GM12878 (cell line): ENCODE results near the gene LEKR1. TPM values are rescaled to one million over a fixed set of nuclear protein-coding genes. Genes with fewer than 3 reads are reported as not detected.

Experiments
- ATF7 ChIP-seq: fragments of 450-650 bp; IDR thresholded peaks from 2 replicates; pipeline ENCODE4 v1.6.1; 2016; ENCODE audit warnings: low read depth, mild to moderate bottlenecking
- CBX3 ChIP-seq: fragments of 200-600 bp; sonication (generic); IDR thresholded peaks from 2 replicates; pipeline ENCODE4 v1.6.1; 2016; ENCODE audit warnings: low read depth, borderline replicate concordance
- EP300 ChIP-seq, 2 experiments: fragments of 150-350 bp in 1 of 2; IDR thresholded peaks; 2 replicates each; pipeline ENCODE4 v1.6.1; 2011 to 2012; ENCODE audit warnings: low read depth in 2 of 2, low read length in 2 of 2, borderline replicate concordance in 1 of 2, improper control_type of control experiment in 1 of 2, inconsistent platforms in 1 of 2; ENCODE audit not compliant: control insufficient read depth in 1 of 2
- EZH2 ChIP-seq: IDR thresholded peaks from 2 replicates; pipeline ENCODE4 v1.6.1; 2012; ENCODE audit warnings: low read depth, mild to moderate bottlenecking, control low read depth, inconsistent platforms, low read length, borderline replicate concordance; ENCODE audit not compliant: control insufficient read depth
- HDAC6 ChIP-seq: fragments of 200-600 bp; sonication (generic); IDR thresholded peaks from one replicate; pipeline ENCODE4 v1.8.0; 2017; ENCODE audit warnings: antibody characterized with exemption; ENCODE audit not compliant: unreplicated experiment
- IRF4 ChIP-seq: IDR thresholded peaks from 2 replicates; pipeline ENCODE4 v1.6.1; 2011; ENCODE audit warnings: low read depth, low read length
- JUND ChIP-seq: IDR thresholded peaks from 2 replicates; pipeline ENCODE4 v1.6.1; 2012; ENCODE audit warnings: low read depth, mild to moderate bottlenecking, low read length, improper control_type of control experiment, moderate library complexity
- KAT2A ChIP-seq: conservative IDR thresholded peaks from 2 replicates; pipeline ENCODE4 v1.6.1; 2011; ENCODE audit warnings: low read depth, low read length; ENCODE audit not compliant: control insufficient read depth
- KDM1A ChIP-seq: fragments of 200-600 bp; sonication (generic); IDR thresholded peaks from 2 replicates; pipeline ENCODE4 v1.6.1; 2016; ENCODE audit warnings: borderline replicate concordance
- POLR2A ChIP-seq: IDR thresholded peaks from 2 replicates; pipeline ENCODE4 v1.6.1; 2011; ENCODE audit warnings: low read depth, mild to moderate bottlenecking, low read length
- POLR2AphosphoS5 ChIP-seq: IDR thresholded peaks from 2 replicates; pipeline ENCODE4 v1.6.1; 2011; ENCODE audit warnings: mild to moderate bottlenecking, low read length, inconsistent platforms
- RAD21 ChIP-seq: IDR thresholded peaks from 2 replicates; pipeline ENCODE4 v1.6.1; 2011; ENCODE audit warnings: mild to moderate bottlenecking, low read depth, low read length, moderate library complexity; ENCODE audit not compliant: insufficient read depth
- RELA ChIP-seq: fragments of 450-650 bp; IDR thresholded peaks from 2 replicates; pipeline ENCODE4 v1.8.0; 2014; ENCODE audit warnings: borderline replicate concordance; ENCODE audit not compliant: partially characterized antibody
- SMC3 ChIP-seq: IDR thresholded peaks from 2 replicates; pipeline ENCODE4 v1.6.1; 2011; ENCODE audit warnings: low read length, improper control_type of control experiment, borderline replicate concordance
- SRF ChIP-seq, 2 experiments: IDR thresholded peaks; 2 replicates each; pipeline ENCODE4 v1.6.1; 2011; ENCODE audit warnings: low read depth in 2 of 2, low read length in 2 of 2, mild to moderate bottlenecking in 1 of 2, moderate library complexity in 1 of 2
- TBL1XR1 ChIP-seq: IDR thresholded peaks from 2 replicates; pipeline ENCODE4 v1.6.1; 2012; ENCODE audit warnings: low read depth, low read length, improper control_type of control experiment
- WRNIP1 ChIP-seq: IDR thresholded peaks from 2 replicates; pipeline ENCODE4 v1.6.1; 2011; ENCODE audit warnings: low read depth, low read length, improper control_type of control experiment, borderline replicate concordance
- ZBTB40 ChIP-seq: fragments of 450-650 bp; IDR thresholded peaks from 2 replicates; pipeline ENCODE4 v1.6.1; 2016; ENCODE audit warnings: mild to moderate bottlenecking, moderate library complexity, borderline replicate concordance
- ZNF384 ChIP-seq: IDR thresholded peaks from 2 replicates; pipeline ENCODE4 v1.6.1; 2012; ENCODE audit warnings: low read depth, mild to moderate bottlenecking, low read length, improper control_type of control experiment, borderline replicate concordance
- polyA plus RNA-seq, 11 experiments: library from polyadenylated mRNA; depleted of rRNA in 4 of 11; unstranded in 6 of 11; stranded (reverse) in 5 of 11; fragments of >200 nt; fragmentation: Nextera tagmentation in 4 of 11; fragmentation: Illumina TruSeq in 1 of 11; extraction: Ambion mirVana in 4 of 11; extraction: Trizol in 1 of 11; gene quantifications; 1 replicate in 1 of 11; 2 replicates in 10 of 11; pipeline versions ENCODE4 v1.2.1 to v1.2.3, GENCODE V29; 2011 to 2016; ENCODE audit warnings: inconsistent platforms in 2 of 11, missing spikeins in 2 of 11, low read depth in 1 of 11
- total RNA-seq, 4 experiments: library from RNA; depleted of rRNA in 3 of 4; stranded (reverse); fragments of >200 nt in 3 of 4; fragmentation: Illumina TruSeq in 1 of 4; extraction: Trizol in 1 of 4; gene quantifications; 2 replicates each; pipeline versions ENCODE4 v1.2.1 to v1.2.3, GENCODE V29; 2013 to 2021
- TF ChIP-seq, protein P1 (sequence below): IDR thresholded peaks from 2 replicates; pipeline ENCODE4 v1.6.1; 2012; ENCODE audit warnings: low read length, inconsistent platforms
- TF ChIP-seq, protein P2 (sequence below): IDR thresholded peaks from 2 replicates; pipeline ENCODE4 v1.6.1; 2012; ENCODE audit warnings: low read depth, low read length, improper control_type of control experiment
- TF ChIP-seq, protein P3 (sequence below): IDR thresholded peaks from 2 replicates; pipeline ENCODE4 v1.6.1; 2011; ENCODE audit warnings: borderline replicate concordance, low read depth, mild to moderate bottlenecking, moderate library complexity, mixed read lengths, low read length; ENCODE audit not compliant: insufficient read depth; ENCODE audit errors: extremely low read length

The LEKR1 gene
- total and polyA plus RNA-seq, 10 of the 15 experiments (the other 5 are each of a cell fraction or from before 2014, with no cell fraction given) = 0.48 to 3.2 (median 1.3) TPM

GRCh38 chr3:157089455-157090221 lies 263.5 kb downstream of the LEKR1 start (continued):
- TF ChIP-seq, protein P1, sequence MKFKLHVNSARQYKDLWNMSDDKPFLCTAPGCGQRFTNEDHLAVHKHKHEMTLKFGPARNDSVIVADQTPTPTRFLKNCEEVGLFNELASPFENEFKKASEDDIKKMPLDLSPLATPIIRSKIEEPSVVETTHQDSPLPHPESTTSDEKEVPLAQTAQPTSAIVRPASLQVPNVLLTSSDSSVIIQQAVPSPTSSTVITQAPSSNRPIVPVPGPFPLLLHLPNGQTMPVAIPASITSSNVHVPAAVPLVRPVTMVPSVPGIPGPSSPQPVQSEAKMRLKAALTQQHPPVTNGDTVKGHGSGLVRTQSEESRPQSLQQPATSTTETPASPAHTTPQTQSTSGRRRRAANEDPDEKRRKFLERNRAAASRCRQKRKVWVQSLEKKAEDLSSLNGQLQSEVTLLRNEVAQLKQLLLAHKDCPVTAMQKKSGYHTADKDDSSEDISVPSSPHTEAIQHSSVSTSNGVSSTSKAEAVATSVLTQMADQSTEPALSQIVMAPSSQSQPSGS = peak; percentile 56; the same call in 1 of the 2 replicates
- no peak for TF ChIP-seq IRF4
- TF ChIP-seq ZBTB40 = no peak
- TF ChIP-seq RAD21 = no peak
- TF ChIP-seq TBL1XR1 = peak; percentile 50; the same call in 1 of the 2 replicates
- no peak for TF ChIP-seq ZNF384
- TF ChIP-seq RELA = peak; percentile 54
- TF ChIP-seq HDAC6 = no peak
- TF ChIP-seq EZH2 = no peak
- peak; percentile 68; the same call in 1 of the 2 replicates for TF ChIP-seq WRNIP1
- no peak for TF ChIP-seq CBX3
- no peak for TF ChIP-seq KAT2A
- TF ChIP-seq EP300 (IDR thresholded peaks at IDR 0.05; ENCODE audit: borderline replicate concordance in 1 of 2, control insufficient read depth in 1 of 2, low read depth in 2 of 2, low read length in 2 of 2) = peak; percentile 81 to 87
- 0 out of 2 replicates have a peak, but pooled peaks have one; percentile 4 for TF ChIP-seq SMC3
- TF ChIP-seq, protein P2, sequence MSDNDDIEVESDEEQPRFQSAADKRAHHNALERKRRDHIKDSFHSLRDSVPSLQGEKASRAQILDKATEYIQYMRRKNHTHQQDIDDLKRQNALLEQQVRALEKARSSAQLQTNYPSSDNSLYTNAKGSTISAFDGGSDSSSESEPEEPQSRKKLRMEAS = no peak
- TF ChIP-seq KDM1A = no peak
- TF ChIP-seq ATF7 = peak; percentile 47; the same call in 1 of the 2 replicates
- TF ChIP-seq POLR2AphosphoS5 = 0 out of 2 replicates have a peak, but pooled peaks have one; percentile 12
- TF ChIP-seq, protein P3, sequence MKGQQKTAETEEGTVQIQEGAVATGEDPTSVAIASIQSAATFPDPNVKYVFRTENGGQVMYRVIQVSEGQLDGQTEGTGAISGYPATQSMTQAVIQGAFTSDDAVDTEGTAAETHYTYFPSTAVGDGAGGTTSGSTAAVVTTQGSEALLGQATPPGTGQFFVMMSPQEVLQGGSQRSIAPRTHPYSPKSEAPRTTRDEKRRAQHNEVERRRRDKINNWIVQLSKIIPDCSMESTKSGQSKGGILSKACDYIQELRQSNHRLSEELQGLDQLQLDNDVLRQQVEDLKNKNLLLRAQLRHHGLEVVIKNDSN = no peak
- no peak for TF ChIP-seq POLR2A
- TF ChIP-seq JUND = no peak
- TF ChIP-seq SRF (IDR thresholded peaks at IDR 0.05; ENCODE audit: low read depth in 2 of 2, low read length in 2 of 2) = no peak
